Midbrain (tissue), 1 donor: Measurements from ENCODE around the gene CIB2.
A peak's percentile ranks its signal among the peaks of the same experiment; 100 is the strongest.

Experiments used
- DNase-seq: peaks from one replicate; lab custom pipeline; 2025; lab: John Stamatoyannopoulos, UW

The CIB2 gene

DNA sequence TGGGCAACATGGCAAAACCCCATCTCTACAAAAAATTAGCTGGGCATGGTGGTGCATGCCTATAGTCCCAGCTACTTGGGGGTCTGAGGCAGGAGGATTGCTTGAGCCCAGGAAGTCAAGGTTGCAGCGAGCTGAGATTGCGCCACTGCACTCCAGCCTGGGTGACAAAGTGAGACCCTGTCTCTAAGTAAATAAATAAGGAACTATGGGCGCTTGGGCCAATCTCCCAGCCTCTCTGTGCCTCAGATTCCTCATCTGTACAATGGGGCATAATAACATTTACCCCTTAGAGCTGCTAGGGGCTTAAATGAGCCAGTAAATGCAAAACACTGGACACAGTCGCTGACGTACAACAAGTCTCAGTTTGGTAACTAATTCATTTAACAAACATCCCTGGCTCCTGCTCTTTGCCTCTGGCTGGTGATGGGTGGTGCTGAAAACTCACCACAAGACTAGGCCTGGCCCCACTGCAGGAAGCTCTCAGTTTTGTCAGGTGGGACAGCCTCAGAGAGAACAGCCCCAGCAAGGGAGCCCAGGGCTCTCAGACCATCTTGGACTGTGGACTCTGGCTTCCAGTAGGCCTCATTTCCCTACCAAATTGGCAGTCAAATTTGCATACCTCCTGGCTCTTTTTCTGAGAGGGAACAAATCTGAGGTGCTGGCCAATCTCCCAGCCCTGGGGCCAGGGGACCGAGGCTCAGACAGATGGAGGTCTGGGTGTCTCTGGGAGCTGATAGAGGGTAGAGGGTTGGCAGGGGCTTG is 47.4 kb downstream of the CIB2 start:
- no peak for DNase-seq

DNA sequence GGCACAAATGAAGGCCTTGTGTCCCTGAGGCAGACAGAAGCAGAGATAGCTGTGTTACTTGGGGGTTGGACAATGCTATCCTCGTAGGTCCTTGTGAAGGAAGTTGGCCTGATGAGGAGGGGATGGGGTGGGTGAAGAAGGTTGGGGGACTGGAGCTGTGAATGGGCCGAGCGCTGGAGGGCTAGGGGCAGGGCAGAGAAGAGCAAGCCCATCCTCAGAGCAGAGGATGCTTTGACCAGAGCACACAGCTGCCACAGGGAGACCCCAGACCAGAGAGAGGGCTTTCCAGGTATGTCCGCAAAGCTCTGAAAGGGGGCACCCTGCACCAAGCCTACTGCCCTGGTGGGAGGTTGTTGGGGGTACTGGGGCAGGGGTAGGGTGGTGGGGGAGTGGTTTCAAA is 48.1 kb downstream of the CIB2 start:
- no peak for DNase-seq

DNA sequence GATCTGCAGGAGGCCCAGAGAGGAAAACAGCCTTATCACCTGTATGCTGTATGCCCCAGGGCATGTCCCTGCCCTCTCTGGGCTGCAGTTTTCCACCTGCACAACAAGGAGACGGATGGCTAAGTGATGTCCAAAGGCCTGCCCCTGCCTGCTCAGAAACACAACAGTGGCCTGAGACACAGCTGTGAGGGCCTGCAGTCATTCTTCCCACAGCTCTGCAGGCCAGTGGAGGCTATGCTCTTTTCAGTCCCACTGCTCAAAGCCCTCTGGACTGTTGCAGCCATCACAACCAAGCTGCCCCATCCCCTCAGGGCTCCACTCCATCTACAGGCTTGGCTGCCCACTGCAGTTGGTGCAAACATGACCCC is 48.5 kb downstream of the CIB2 start:
- DNase-seq, result no peak

DNA sequence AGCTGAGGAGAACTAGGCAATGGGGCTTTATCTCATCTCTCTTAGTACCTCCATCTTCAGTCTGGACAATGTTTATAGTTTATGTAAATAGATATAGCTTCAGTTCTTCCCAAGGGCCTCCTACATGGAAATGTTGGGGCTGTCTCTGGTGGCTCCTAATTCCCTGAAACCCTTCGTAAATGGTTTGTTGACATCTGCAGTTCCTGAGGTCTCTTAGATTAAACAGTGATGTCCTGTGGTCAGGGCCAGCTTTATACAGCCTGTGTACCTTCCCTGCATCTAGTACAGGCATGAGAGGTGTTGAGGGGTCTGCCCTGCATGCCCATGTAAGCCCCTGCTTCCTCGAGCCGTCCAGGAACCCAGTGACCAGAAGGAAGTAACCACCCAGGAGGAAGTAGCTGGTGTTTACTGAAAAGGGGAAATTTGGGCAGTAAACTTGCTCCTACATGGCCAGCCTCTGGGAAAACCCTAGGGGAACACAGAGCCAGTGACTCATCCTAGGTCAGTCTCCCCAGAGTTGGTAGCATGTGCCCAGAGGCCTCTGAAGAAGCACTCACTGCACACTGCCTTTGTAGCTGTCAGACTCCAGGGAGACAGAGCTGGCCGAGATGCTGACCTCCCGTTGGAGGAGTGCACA is 49.0 kb downstream of the CIB2 start:
- DNase-seq, result no peak

DNA sequence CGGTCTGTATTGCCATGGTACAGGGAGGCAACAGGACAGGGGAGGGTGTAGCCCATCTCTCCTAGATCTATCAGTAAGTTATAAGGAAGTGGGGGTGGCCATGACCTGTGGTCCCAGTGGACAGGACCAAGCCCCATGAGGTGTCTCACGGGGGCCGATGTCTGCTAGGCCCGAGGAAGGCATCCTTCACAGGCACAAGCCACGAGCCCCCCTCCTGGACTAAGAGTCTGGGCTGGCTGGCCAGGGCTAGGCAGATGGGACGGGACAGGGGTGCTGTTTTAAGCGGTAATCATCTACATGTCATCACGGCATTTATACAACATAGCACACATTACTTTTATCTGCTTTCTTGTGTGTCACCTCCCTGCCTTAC is 51.2 kb downstream of the CIB2 start:
- DNase-seq, result no peak

DNA sequence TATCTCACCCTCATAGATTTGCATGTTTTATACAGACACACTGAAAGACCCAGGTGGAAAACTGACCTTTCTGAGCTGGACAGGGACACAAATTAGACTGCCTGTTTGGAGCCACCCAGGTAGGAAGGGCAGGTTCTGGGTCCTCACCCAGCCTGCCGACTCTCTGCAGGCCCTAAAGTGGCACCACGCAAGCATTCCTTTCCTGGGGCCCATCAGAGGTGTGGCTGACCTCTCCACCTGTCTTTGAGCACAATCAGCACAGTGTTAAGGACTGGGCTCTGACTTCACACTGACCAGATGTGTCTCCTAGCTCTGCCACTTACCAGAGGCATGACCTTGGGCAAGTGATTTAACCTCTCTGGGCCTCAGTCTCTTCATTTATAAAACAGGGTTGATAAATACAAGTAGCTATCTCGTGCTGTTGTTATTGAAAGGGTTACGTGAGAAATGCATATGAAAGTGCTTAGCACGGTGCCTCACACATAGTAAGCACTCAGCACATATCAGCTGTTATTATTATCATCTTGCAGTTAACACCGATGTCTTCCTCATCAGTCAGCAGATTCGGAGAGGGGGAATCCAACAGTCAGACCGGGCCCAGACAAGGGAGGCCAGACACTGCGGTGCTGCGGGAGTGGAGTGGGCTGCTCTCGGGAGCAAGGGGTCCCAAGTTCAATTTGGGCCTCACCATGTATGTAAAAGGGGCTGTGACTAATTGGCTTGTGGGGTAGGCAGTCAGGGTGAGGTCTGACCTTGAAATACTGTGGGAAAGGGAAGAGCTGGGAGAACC is 51.8 kb downstream of the CIB2 start:
- DNase-seq, result no peak

DNA sequence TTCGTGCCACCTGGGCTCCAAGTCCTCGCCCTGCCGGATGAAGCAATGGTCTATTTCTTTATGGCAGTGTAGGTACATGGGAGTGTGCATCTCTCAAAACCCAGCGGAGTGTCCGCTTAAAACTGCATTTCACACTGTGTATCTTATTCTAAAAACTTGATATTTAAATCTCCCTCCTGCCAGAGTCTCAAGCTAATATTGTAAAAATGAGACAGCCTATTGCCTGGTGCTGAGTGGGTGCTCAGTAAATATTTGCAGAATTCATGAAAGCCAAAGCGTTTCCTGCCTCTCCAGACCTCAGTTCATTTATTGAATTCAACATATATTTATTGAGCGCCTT is 53.4 kb downstream of the CIB2 start:
- DNase-seq, result no peak

DNA sequence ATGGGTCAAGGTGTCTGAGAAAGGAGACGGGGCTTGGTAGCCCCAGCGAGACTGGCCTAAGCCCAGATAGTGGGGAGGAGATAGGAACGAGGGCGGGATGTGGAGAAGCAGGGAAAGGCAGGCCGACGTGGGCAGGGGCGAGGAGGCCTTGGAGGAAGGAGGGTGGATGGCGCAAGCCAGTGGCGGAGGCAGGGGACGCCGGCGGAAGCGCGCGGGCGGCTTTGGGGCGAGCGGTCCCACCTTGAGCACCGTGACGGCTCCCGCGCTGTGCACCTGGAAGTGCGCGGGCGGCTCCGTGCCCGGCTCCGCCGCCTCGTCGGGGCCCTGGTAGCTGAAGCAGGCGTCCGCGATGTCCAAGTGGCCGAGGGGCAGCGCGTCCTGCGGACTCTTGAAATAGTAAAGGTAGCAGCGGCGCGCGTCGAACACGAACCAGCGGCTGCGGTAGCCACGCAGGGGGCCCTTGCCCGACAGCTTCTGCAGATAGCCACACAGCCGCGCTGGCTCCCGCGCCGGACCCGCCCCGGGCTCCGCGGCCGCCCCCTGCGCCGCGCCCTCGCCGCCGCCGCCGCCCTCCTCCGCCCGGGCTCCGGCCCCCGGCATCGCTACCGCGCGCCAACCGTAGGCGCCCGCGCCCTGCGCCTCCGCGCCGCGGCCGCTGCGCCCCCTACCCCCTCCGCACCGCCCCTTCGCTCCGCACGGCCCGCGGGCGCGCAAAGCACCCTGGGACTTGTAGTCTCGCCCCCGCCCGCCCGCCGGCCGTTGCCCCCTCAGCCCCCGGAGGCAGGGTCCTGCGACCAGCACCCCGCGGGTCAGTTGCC is 54.0 kb downstream of the CIB2 start, which contains the start of gene TBC1D2B:
Gene TBC1D2B, minus strand, starts transcription at position 659 of the 818 bp plus-strand sequence. Its CDS starts 59 bp downstream, at position 600.
- peak; percentile 72 for DNase-seq

DNA sequence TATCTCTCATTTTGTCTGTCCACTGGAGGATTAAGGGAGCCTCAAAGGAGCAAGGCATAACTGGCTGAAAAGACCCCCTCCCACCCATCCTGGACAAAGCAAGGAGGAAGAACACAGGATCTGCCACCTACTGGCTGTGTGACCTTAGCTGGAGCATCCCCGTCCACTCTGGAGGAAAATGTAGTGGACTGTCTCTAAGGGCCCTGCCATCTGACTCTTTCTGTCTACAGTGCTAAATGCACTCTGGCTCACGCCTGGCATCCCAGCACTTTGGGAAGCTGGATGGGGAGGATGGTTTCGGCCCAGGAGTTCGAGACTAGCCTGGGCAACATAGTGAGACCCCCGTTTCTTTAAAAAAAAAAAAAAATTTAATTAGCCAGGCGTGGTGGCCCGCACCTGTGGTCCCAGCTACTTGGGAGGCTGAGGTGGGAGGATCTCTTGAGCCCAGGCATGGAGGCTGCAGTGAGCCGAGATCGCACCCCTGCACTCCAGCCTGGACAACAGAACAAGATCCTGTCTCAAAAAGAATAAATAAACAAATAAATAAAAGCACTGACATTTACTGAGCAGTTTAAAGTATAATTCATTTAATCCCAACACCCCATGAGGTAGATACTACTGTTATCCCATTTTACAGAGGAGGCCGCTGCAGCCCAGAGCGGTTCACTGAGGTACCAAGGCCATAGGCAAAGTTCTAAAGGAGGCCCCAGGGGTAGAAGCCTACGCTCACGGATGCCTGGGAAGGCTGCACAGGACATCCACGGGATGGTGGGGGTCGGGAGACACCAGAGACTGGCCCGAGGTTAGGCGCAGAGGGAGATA is 54.8 kb downstream of the CIB2 start:
- DNase-seq, result no peak

DNA sequence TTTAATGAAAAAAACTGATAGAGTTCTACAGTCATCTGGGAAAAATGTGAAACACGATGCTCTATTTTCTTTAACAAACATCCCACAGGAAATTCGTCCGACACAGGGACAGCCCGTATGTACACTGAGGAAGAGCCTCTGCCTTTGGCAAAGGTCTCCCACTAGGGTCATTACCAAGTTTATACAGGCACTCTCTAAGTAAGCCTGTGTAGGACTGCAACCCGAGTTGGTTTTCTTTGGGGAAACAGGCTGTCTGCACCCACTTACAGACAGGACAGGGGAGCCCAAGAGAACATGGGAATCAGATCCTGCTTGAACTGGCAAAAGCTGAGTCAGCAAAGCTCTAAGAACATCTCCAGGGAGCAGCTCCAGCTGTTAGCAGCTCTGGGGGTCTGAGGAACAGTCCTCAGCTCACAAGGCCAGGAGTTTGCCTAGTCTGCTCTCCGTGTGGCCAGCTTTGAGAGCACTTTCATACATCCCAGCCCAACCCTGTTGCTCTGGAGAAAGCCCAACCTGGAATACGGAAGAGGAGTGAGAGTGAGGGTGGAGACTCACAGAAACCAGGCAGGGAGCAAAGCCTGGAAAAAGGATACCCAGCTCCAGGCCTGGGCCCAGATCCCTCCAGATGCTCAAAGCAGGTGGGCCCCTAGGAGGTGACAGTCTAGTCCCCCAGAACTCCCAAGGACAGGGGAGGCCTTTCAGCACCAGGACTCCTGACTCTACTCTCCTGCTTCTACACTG is 55.6 kb downstream of the CIB2 start:
- peak; percentile 9 for DNase-seq

DNA sequence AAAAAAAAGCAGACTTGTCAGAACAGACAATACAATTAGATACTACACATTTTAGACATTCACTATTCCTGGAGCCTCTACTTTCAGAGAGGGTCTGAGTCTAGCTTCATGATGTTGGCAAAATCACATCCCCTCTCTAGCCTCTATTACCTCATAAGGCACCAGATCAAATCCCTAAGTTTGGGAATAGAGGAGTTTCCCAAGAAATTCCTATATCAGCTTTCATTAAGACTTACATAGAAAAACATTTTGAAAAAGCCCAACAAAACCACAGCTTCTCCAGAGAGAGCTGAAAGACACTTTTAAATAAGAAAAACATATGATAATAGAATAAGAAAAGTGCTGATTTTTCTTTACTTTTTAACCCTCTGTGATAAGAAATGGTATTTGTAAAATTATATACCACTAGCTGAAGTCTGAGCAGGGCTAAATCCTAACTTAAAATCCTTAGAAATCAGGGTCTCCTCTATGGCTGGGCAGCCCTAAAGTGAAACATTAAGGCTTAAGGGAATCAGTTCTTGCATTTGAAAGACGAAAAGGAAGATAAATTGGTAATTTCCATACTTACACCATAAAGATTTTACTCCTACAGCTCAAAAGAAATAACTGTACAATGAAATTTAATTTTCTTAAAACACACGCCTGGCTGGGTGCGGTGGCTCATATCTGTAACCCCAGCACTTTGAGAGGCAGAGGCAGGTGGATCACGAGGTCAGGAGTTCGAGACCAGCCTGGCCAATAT is 58.0 kb downstream of the CIB2 start:
- DNase-seq, result no peak

DNA sequence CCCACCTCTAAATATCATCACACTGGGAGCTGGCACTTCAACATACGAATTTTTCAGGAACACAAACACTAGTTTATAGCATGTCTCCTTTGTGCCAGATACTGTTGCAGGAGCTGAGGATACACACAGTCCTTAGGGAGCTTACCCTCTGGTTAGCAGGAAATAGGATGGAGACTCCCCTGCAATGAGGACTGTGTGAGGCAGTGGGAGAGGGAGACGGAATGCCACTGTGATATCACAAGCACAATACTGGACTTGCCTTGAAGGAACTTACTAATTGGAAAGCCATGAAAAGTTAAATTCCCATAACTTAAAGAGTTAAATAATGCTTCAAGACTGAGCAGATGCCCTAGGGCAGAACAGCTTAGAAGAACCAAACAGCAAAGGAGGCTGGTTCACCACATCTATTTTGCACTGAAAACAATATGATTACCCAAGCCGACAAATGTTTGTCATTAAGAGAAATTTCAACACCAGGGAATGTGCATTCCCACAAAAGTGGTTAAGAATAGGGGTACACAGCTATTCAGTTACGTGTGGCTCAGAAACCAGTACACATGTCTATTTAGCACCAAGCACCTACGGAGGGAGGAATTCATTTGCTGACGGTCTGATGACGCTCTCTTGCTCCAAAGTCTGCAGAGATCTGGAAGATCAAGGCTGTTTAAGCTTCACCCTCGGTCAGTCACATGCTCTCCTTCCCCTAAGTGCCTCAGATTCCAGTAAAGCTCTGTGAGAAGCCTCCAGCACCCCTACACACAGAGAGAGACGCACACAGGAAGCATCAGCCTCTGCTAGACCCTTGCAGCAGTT is 59.0 kb downstream of the CIB2 start:
- peak; percentile 48 for DNase-seq

DNA sequence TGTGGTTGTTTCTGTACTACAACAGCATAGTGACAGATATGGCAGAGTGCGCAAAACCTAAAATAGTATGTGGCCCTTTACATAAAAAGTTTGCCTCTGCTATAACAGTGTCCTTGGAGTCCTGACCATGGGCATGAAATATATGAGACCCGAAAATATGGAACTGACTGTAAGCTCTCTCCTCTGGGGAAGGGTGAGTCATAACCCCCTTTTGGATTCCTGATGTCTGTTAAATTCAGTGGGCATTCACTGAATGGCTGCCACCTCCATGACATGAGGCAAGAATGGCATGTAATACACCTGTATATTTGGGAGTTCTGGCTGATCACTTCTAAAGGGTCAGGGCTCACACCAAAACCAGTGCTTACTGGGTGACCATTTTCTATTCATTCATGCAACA is 59.9 kb downstream of the CIB2 start:
- no peak for DNase-seq

DNA sequence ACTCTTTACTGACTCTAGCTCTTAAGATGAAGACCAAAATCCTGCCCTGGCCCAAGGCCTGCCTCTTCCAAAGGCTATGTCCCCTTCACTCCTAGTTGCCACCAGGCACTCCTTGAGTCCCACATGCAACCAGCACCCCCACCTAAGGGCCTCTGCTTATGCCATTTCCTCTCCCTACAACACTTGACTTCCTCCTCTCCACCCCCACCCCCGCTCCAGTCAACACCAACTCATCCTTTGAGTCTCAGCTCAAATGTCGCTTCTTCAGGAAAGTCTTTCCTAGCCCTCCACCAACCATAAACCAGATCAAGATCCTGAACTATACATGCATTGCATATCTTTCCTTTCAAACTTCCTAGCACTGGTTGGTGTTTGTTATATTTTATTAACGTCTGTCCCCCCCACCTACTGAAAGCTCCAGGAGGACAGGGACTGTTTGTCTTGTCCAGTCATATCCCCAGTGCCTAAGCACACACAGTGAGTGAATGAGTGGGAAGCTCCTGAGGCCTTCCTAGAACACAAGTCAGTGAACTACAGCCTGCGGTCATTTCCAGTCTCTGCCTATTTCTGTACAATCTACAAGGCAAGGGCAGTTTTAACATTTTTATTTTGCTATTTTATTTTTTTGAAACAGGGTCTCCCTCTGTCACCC is 61.1 kb downstream of the CIB2 start:
- DNase-seq, result no peak

DNA sequence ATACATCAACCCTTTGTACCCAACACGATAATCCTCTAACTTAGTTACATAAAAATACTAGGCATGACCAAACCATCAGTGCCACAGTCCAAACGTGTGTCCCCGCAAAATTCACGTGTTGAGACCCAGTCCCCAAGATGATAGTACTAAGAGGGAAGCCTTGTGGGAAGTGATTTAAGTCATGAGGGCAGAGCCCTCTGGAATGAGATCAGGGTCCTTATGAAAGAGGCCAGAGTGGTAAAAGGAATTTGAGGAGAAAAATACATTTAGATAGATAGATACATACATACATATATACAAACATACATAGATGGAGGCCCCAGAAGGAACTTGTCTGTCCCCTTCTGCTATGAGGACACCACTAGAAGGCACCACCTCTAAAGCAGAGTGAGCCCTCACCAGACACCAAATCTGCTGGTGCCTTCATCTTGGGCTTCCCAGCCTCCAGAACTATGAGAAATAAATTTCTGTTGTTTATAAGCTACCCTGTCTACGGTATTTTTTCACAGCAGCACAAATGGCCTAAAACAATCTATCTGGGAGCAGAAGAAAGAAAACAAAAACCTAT is 61.7 kb downstream of the CIB2 start:
- DNase-seq, result no peak

DNA sequence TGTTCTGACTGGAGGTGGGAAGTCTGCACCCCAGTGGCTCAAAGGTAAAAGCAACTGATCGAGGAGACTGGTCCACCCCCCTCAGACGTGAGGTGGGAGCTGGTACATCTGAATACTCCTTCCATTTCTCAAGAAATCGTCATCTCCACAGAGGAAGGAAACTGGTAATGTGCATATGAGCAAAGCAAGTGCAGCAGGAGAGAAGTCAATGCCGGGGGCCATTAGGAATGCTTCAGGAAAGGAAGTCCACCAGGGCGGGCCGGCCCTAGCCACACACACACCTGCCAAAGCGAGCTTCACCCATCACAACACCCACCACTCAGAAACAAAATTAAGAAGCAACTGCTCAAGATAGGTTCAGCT is 62.2 kb downstream of the CIB2 start:
- no peak for DNase-seq

DNA sequence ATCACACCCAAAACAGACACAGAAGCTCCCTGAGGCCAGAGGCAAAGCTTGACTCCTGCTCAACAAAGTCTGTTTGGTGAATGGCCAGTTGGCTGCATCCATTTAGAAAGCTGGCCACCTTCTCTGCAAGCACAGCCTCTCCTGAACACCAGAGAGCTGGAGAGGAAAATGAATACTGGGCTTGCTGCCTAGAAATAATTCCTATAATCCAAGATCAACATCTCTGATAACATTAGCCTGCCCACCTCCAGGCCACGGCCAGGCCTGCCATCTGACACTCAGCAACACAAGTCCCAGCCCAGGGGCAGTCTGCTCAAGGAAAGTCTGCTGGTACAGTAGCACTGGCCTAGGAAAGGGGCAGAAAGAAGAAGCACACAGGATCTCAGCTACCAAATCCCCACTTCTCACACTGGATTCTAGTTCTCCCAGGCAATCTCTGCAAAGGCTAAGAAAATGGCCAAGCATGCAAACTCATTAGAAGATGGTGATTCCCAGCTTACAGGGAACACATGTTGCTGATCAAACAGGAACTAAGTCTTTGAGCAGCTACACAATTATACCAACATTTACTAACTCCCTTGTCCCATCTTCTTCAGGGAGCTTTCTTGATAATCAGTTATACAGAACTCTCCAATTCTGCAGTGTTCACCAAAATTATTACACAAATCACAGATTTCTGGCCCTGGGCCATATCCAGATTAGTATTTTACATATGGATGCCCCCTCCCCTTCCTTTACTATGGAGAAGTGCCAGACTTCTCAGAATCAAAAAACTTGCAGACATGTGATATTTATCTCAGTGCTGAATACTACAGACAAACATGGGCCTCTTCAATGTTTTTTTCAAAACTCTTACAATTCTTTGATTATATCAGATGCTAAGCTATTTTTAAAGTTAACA is 63.7 kb downstream of the CIB2 start:
- no peak for DNase-seq
